Peyer's patch (tissue), 4 donors: ENCODE results near the gene LIPE.

Experiments
- CTCF ChIP-seq, 6 experiments: fragments of 450-650 bp in 4 of 6; fragments of 200-600 bp in 2 of 6; sonication (generic) in 1 of 6; IDR thresholded peaks; one replicate each; pipeline ENCODE4 v1.5.1; 2017 to 2019; ENCODE audit warnings: antibody characterized with exemption in 6 of 6, mild to moderate bottlenecking in 3 of 6, moderate library complexity in 1 of 6
- POLR2A ChIP-seq, 2 donors: fragments of 450-650 bp; IDR thresholded peaks; one replicate each; pipeline ENCODE4 v1.5.1; 2017; ENCODE audit warnings: antibody characterized with exemption in 2 of 2, mild to moderate bottlenecking in 2 of 2, moderate library complexity in 2 of 2

DNA sequence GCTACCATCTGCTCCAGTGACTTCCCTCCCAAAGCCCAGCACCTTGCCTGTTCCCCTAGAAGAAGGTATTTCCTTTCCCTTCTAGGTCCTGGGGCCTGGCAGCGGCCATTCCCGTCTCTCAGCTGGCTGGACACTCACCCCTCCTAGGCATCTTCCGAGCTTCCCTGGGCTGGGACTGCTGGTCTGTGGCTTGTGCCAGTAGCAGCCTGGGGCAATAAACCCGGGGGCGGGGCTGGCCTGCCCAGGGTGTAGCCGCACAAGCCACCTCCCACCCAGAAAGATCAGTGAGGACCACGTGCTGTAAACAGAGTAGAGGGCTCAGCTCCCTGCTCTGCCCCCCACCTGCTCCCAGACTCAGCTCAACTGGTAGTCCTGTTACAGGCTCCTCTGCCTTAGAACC lies 15.0 kb downstream of the LIPE start:
- TF ChIP-seq CTCF (IDR thresholded peaks at IDR 0.05) (no peak), POLR2A (IDR thresholded peaks at IDR 0.05) (no peak)
